SK-N-MC (cell line): ENCODE data around the gene SARDH.

Source experiments
- DNase-seq: peaks from one replicate; pipeline ENCODE4 v3.0.0-alpha.2; 2011; ENCODE audit warnings: low read depth, low spot score
- H3K27ac ChIP-seq: fragments of 200-600 bp; sonication (generic); 2 replicates; pipeline ENCODE4 v1.5.1; 2016; ENCODE audit warnings: mixed run types
- H3K36me3 ChIP-seq: fragments of 200-600 bp; sonication (generic); 2 replicates; pipeline ENCODE4 v1.6.1; 2017; ENCODE audit warnings: antibody characterized with exemption, low read length, mixed read lengths; ENCODE audit not compliant: insufficient read depth
- H3K4me3 ChIP-seq: fragments of 200-600 bp; sonication (generic); 2 replicates; pipeline ENCODE4 v1.5.1; 2016
- H3K9ac ChIP-seq: fragments of 200-600 bp; sonication (generic); 2 replicates; pipeline ENCODE4 v1.8.0; 2017; ENCODE audit warnings: mixed run types, mixed read lengths; ENCODE audit not compliant: insufficient read length
- H3K9me3 ChIP-seq: fragments of 200-600 bp; sonication (generic); 2 replicates; pipeline ENCODE4 v1.6.1; 2017; ENCODE audit warnings: low read depth, mild to moderate bottlenecking, antibody characterized with exemption, low read length, moderate library complexity, mixed read lengths
- EZH2 ChIP-seq: fragments of 200-600 bp; sonication (generic); IDR thresholded peaks from one replicate; pipeline ENCODE4 v1.6.1; 2017; ENCODE audit warnings: antibody characterized with exemption
- FOXP2 ChIP-seq: optimal IDR thresholded peaks from 2 replicates; pipeline ENCODE3; 2011; ENCODE audit warnings: mild to moderate bottlenecking, moderate library complexity; ENCODE audit not compliant: insufficient read depth; ENCODE audit errors: extremely low read length, control extremely low read depth
- POLR2AphosphoS5 ChIP-seq: IDR thresholded peaks from 2 replicates; pipeline ENCODE4 v1.6.1; 2012; ENCODE audit warnings: mild to moderate bottlenecking, low read depth, low read length, borderline replicate concordance

SARDH gene

DNA sequence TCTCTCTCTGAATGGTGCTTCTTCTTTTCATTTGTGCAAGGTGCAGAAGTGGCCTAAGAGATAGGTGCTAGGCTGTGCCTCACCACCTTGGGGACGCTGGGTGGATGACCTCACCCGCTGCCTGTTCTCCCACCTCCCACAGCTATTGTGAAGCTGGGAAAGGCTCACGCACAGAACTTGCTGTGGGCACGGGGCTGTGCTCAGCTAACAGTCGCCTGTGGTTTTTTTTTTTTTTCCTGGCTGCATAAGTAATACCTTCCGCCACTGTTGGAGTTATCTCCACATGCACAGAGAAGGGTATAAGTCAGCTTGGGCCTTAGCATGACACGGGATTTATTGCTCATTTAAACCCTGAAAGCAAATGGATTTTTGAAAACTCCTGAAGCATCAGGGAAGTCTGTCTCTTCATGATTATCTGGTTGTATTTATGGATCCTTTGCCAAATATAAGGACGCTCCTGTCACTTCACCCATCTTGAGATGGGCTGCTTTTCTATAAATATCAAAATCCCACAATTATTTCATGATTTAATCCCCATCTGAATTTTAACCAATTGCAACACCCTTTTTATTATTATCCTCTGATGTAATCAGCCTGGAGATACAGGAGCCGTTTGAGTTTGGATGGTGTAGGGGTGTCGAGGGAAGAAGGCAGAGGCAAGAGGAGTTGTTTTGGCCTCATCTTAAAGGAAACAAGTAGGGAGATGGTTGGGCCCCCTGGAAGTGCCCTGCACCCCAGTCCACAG is 93.0 kb downstream of the SARDH start:
- no peak overlapping the region for H3K4me3 ChIP-seq
- no peaks in the 10 kb centered on the region for H3K9me3 ChIP-seq
- no peak overlapping the region for H3K27ac ChIP-seq
- DNase-seq = no peak
- no peak for TF ChIP-seq EZH2
- no peak for TF ChIP-seq POLR2AphosphoS5
- TF ChIP-seq FOXP2 = no peak
- no peak overlapping the region for H3K9ac ChIP-seq
- no peaks in the 10 kb centered on the region for H3K36me3 ChIP-seq

DNA sequence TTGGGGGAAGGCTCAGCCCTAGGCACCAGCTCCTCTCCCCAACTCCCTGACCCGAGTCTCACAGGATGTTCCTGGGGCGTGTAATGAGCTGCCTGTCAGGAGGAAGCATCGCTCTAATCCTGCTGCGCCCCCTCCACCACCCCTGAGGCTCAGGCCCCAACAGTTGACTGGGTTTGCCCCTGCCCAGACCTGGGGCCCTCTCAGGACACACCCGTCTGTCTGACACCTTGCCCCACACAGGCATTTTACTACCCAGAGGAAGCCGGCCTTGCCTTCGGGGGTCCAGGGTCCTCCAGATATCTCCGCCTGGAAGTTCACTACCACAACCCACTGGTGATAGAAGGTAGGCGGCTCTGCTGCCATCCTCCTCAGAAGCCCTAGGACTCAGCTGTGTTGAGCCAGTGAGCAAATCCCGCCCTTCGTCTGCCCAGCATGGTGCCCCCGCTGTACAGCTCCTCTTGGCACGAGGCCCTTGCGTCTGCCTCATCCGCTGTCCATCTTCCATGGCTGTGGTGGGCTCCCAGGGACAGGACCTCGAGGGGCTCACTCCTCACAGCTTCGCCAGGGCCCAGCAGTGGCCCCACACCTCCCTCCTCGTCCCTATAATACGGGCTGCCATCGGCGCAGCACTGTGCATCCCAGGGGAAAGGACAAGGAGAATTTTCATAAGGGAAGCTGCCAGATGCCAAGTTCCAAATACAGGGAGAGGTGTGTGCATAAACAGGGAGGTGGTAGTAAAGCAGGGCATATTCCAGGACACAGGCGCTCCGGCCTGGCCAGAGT is 94.0 kb downstream of the SARDH start:
- no peak for TF ChIP-seq FOXP2
- TF ChIP-seq POLR2AphosphoS5 = no peak
- TF ChIP-seq EZH2 = no peak
- H3K27ac ChIP-seq = no peak overlapping the region
- no peak overlapping the region for H3K4me3 ChIP-seq
- H3K36me3 ChIP-seq = no peaks in the 10 kb centered on the region
- no peak overlapping the region for H3K9ac ChIP-seq
- H3K9me3 ChIP-seq = no peaks in the 10 kb centered on the region
- DNase-seq = no peak

DNA sequence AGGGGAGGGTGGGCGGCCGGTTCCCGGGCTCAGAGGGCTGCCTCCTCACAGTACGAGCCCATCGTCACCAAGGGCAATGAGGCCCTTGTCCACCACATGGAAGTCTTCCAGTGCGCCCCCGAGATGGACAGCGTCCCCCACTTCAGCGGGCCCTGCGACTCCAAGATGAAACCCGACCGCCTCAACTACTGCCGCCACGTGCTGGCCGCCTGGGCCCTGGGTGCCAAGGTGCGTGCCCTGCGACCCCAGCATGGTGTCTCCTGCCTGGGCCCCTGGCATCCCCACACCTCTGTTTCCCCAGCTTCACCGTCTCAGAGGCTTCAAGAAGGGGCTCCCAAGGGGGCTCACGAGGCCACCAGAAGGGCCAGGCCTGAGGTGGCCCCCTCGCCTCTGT is 94.8 kb downstream of the SARDH start:
- Histone ChIP-seq H3K4me3 (no peak overlapping the region), H3K9me3 (no peaks in the 10 kb centered on the region), H3K36me3 (no peaks in the 10 kb centered on the region), H3K9ac (no peak overlapping the region), H3K27ac (no peak overlapping the region)
- TF ChIP-seq EZH2 (no peak), POLR2AphosphoS5 (no peak), FOXP2 (no peak)
- DNase-seq = no peak

GRCh38 chr9:133642708-133643361 is 95.3 kb downstream of the SARDH start:
- Histone ChIP-seq H3K9ac (no peak overlapping the region), H3K4me3 (no peak overlapping the region), H3K27ac (no peak overlapping the region), H3K9me3 (no peaks in the 10 kb centered on the region), H3K36me3 (no peaks in the 10 kb centered on the region)
- TF ChIP-seq POLR2AphosphoS5 = no peak
- no peak for TF ChIP-seq EZH2
- TF ChIP-seq FOXP2 = no peak
- DNase-seq = no peak

- no peak for TF ChIP-seq POLR2AphosphoS5
- TF ChIP-seq EZH2 = no peak
- no peak for TF ChIP-seq FOXP2
- H3K36me3 ChIP-seq = no peaks in the 10 kb centered on the region
- no peak overlapping the region for H3K9ac ChIP-seq
- H3K4me3 ChIP-seq = no peak overlapping the region
- H3K9me3 ChIP-seq = no peaks in the 10 kb centered on the region
- H3K27ac ChIP-seq = no peak overlapping the region
- no peak for DNase-seq
These were observed 96.1 kb downstream of the SARDH start for GRCh38 chr9:133641861-133642595.

- Histone ChIP-seq H3K27ac (no peak overlapping the region), H3K36me3 (no peaks in the 10 kb centered on the region), H3K9ac (no peak overlapping the region), H3K9me3 (no peaks in the 10 kb centered on the region), H3K4me3 (no peak overlapping the region)
- no peak for TF ChIP-seq FOXP2
- no peak for TF ChIP-seq EZH2
- no peak for TF ChIP-seq POLR2AphosphoS5
- DNase-seq = no peak
These were observed 96.8 kb downstream of the SARDH start for GRCh38 chr9:133641396-133641655.

- no peak for DNase-seq
- no peak for TF ChIP-seq FOXP2
- no peak for TF ChIP-seq EZH2
- TF ChIP-seq POLR2AphosphoS5 = no peak
- no peak overlapping the region for H3K4me3 ChIP-seq
These were observed 97.4 kb downstream of the SARDH start for GRCh38 chr9:133640580-133641395.

DNA sequence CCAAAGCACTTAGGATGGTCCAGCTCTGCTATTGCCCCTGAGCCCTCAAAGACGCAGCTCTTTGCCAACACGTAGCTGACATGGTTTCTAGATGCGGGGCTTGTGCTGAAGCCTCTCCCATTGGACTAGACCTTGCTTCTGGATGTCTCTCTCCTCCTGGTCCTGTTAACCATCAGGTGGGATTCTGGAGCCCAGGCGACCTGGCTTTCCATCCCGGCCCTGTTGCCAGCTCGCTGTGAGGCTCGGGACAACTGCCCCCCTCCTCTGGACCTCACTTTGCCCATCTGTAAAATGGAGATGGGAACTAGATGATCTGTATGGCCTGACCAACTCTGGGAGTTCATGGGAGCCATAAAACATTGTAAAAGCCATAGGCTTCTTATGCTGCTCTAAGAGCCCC is 98.0 kb downstream of the SARDH start:
- Histone ChIP-seq H3K4me3 (no peak overlapping the region), H3K9ac (no peak overlapping the region), H3K27ac (no peak overlapping the region), H3K36me3 (no peaks in the 10 kb centered on the region), H3K9me3 (no peaks in the 10 kb centered on the region)
- DNase-seq = no peak
- TF ChIP-seq EZH2 = no peak
- TF ChIP-seq FOXP2 = no peak
- no peak for TF ChIP-seq POLR2AphosphoS5

More at GRCh38 chr9:133640580-133641395, 97.4 kb downstream of the SARDH start:
- no peaks in the 10 kb centered on the region for H3K36me3 ChIP-seq
- no peaks in the 10 kb centered on the region for H3K9me3 ChIP-seq
- no peak overlapping the region for H3K27ac ChIP-seq
- no peak overlapping the region for H3K9ac ChIP-seq
